Measurements from ENCODE around the gene ADCY9. TPM values are rescaled to one million over a fixed set of nuclear protein-coding genes. Genes with fewer than 3 reads are reported as not detected.

Gene ADCY9
- total RNA-seq, 1 experiment from 2014 or later: 11.5 TPM

GRCh38 chr16:4131621-4132020, 15.4 kb upstream of the ADCY9 start (continued):
- TF ChIP-seq ZNF512 (CRISPR knock-in tag; IDR thresholded peaks at IDR 0.05; ENCODE audit: borderline replicate concordance): no peak
- no peak for TF ChIP-seq USF2 (CRISPR knock-in tag; IDR thresholded peaks at IDR 0.05)
- no peak for TF ChIP-seq CTCF (IDR thresholded peaks at IDR 0.05)
- no peak for TF ChIP-seq ARID4B (CRISPR knock-in tag; IDR thresholded peaks at IDR 0.05; ENCODE audit: borderline replicate concordance)
- no peak for TF ChIP-seq GABPB1 (CRISPR knock-in tag; IDR thresholded peaks at IDR 0.05)
- TF ChIP-seq FOXP4 (CRISPR knock-in tag; IDR thresholded peaks at IDR 0.05): no peak
- no peak for TF ChIP-seq IRF1 (CRISPR knock-in tag; IDR thresholded peaks at IDR 0.05)
- TF ChIP-seq ZSCAN18 (CRISPR knock-in tag; IDR thresholded peaks at IDR 0.05): no peak
- TF ChIP-seq E2F1 (CRISPR knock-in tag; IDR thresholded peaks at IDR 0.05): no peak
- no peak for TF ChIP-seq AFF4 (CRISPR knock-in tag; IDR thresholded peaks at IDR 0.05; ENCODE audit: borderline replicate concordance)
- TF ChIP-seq ZMAT4 (CRISPR knock-in tag; IDR thresholded peaks at IDR 0.05): no peak
- no peak for TF ChIP-seq STAT6 (CRISPR knock-in tag; conservative IDR thresholded peaks at IDR 0.05; ENCODE audit: low read depth)
- no peak for TF ChIP-seq NR2C2 (CRISPR knock-in tag; IDR thresholded peaks at IDR 0.05)
